Glutamatergic neuron (in vitro differentiated cells): ENCODE measurements around the gene CXXC5. TPM values are rescaled to one million over a fixed set of nuclear protein-coding genes. Genes with fewer than 3 reads are reported as not detected.
"Not testable (repeated sequence)": the region's sequence is repeated elsewhere in the genome, so short reads cannot be mapped to it uniquely, and the experiment has no call there.

Experiments used
- DNase-seq: peaks from one replicate; pipeline ENCODE4 v3.0.0; 2022
- H3K27ac Mint-ChIP-seq: one replicate; pipeline ENCODE4 v1.8.0; 2020; ENCODE audit warnings: mild to moderate bottlenecking, mixed read lengths, inconsistent platforms; ENCODE audit not compliant: unreplicated experiment
- H3K27me3 Mint-ChIP-seq: one replicate; pipeline ENCODE4 v1.8.0; 2020; ENCODE audit warnings: mild to moderate bottlenecking, moderate library complexity, mixed read lengths, inconsistent platforms; ENCODE audit not compliant: unreplicated experiment
- H3K36me3 Mint-ChIP-seq: one replicate; pipeline ENCODE4 v1.8.0; 2020; ENCODE audit warnings: mild to moderate bottlenecking, mixed read lengths, inconsistent platforms; ENCODE audit not compliant: unreplicated experiment
- H3K4me1 Mint-ChIP-seq: one replicate; pipeline ENCODE4 v1.8.0; 2020; ENCODE audit warnings: mild to moderate bottlenecking, low read depth, mixed read lengths, inconsistent platforms; ENCODE audit not compliant: unreplicated experiment
- H3K4me3 Mint-ChIP-seq: one replicate; pipeline ENCODE4 v1.8.0; 2020; ENCODE audit warnings: mild to moderate bottlenecking, mixed read lengths, inconsistent platforms; ENCODE audit not compliant: unreplicated experiment
- H3K9me3 Mint-ChIP-seq: one replicate; pipeline ENCODE4 v1.8.0; 2020; ENCODE audit warnings: mild to moderate bottlenecking, moderate library complexity, mixed read lengths, inconsistent platforms; ENCODE audit not compliant: unreplicated experiment
- total RNA-seq: library from RNA; stranded (reverse); fragmentation: NEBNext Ultra II Directional; extraction: Animal tissue kit (Norgen Biotek cat#: 25700); gene quantifications from one replicate; pipeline ENCODE4 v1.2.1, GENCODE V29; 2021; ENCODE audit not compliant: unreplicated experiment
- TF ChIP-seq, protein P1 (sequence below): fragments of 200-600 bp; sonication (generic); IDR thresholded peaks from one replicate; pipeline ENCODE4 v1.5.0; 2021; ENCODE audit not compliant: partially characterized antibody, unreplicated experiment

Gene CXXC5
- total RNA-seq, 1 donor from 2014 or later = 130 TPM

DNA sequence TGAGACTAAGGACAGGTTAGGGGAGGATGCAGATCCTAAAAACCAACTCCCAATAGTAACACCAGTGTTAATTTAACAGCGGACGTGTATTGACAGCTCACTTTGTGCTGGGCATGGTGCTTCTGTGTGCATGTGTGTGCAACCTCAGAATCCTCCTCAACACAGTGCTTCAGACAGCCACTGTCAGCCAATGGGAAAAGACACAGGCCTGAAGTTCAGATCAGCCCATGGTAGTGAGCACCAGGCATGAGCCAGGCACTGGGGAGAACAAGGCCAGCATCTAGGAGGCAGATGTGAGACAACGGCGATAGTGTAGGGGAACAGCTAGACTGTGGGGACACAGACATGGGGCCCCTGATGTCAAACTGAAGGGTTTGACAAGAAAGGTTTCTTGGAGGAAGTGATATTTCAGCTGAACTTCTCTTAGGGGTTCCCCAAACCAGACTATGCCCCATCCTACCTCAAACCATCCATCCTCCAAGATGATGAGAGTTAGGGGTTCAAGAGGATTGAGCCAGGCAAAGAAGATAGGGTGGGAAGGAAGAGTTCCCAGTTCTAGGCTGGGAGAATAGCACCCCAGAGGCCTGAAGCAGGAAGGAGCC is 75.9 kb downstream of the CXXC5 start:
- no peak for DNase-seq
- no peaks in the 10 kb centered on the region for H3K4me1 Mint-ChIP-seq
- no peak overlapping the region for H3K4me3 Mint-ChIP-seq
- H3K36me3 Mint-ChIP-seq = peaks cover 4% of the 10 kb centered on the region
- H3K27ac Mint-ChIP-seq = no peak overlapping the region
- peaks cover 2% of the 10 kb centered on the region for H3K27me3 Mint-ChIP-seq
- TF ChIP-seq, protein P1, sequence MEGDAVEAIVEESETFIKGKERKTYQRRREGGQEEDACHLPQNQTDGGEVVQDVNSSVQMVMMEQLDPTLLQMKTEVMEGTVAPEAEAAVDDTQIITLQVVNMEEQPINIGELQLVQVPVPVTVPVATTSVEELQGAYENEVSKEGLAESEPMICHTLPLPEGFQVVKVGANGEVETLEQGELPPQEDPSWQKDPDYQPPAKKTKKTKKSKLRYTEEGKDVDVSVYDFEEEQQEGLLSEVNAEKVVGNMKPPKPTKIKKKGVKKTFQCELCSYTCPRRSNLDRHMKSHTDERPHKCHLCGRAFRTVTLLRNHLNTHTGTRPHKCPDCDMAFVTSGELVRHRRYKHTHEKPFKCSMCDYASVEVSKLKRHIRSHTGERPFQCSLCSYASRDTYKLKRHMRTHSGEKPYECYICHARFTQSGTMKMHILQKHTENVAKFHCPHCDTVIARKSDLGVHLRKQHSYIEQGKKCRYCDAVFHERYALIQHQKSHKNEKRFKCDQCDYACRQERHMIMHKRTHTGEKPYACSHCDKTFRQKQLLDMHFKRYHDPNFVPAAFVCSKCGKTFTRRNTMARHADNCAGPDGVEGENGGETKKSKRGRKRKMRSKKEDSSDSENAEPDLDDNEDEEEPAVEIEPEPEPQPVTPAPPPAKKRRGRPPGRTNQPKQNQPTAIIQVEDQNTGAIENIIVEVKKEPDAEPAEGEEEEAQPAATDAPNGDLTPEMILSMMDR = no peak
- peaks cover 3% of the 10 kb centered on the region for H3K9me3 Mint-ChIP-seq

DNA sequence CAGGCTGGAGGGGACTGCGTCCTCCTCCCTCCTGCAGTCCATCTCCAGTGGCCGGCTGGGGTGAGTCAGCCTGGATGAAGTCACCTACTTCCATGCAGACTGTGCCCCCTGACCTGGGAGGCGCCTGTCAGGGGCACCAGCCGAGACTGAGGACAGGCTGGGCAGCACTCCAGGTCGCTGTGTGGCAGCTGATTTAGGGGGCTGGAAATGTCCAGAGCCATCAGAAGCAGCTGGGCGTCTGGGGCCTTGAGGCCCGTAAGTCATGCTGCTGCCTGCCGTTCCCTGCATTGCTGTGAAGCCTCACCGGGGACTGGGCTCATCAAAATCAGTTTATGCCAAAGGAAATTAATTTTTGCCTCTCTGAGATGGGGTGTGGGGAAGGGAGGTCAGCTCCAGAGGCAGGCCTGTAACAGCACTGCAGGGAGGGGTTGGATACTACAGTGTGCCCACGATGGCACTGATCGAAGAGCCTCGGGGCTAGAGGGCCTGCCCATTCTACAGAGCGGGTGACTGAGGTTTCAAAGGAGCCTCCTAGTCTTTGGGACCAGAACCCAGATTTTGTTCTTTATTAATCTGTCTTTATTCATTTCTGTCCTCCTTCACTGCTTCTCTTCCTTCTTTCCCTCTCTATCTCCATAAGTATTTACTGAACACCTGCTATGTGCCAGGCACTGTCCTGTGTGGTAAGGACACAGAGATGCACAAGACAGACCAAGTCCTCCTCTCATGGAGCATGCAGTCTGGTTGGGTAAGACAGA is 77.1 kb downstream of the CXXC5 start:
- Mint-ChIP-seq H3K27me3 (peaks cover 2% of the 10 kb centered on the region), H3K4me1 (no peaks in the 10 kb centered on the region), H3K27ac (no peak overlapping the region), H3K4me3 (no peak overlapping the region), H3K9me3 (no peaks in the 10 kb centered on the region), H3K36me3 (no peaks in the 10 kb centered on the region)
- DNase-seq = peak; percentile 24
- TF ChIP-seq, protein P1 = no peak

DNA sequence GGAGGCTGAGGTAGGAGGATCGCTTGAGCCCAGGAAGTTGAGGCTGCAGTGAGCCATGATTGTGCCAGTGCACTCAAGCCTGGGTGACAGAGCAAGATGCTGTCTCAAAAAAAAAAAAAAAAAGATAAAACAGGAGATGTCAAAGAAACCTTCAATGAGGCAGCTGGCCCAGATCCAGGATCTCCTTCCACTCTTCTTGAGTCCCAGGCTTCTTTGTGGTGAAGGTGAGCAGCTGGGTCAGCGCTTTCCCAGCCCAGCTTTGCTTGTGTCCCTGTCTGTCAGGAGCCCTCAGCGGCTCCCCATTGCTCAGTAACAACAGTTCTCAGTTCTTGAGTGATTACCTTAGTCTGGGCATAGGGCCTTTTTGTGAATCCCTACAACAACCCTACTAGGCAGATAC is 78.1 kb downstream of the CXXC5 start:
- no peak for DNase-seq
- no peak overlapping the region for H3K4me3 Mint-ChIP-seq
- no peaks in the 10 kb centered on the region for H3K36me3 Mint-ChIP-seq
- peaks cover 1% of the 10 kb centered on the region for H3K4me1 Mint-ChIP-seq
- peaks cover 2% of the 10 kb centered on the region for H3K27me3 Mint-ChIP-seq
- TF ChIP-seq, protein P1 = no peak
- no peak overlapping the region for H3K27ac Mint-ChIP-seq
- no peaks in the 10 kb centered on the region for H3K9me3 Mint-ChIP-seq

- H3K4me3 Mint-ChIP-seq, H3K27me3 Mint-ChIP-seq, DNase-seq, H3K4me1 Mint-ChIP-seq, H3K27ac Mint-ChIP-seq, H3K36me3 Mint-ChIP-seq, H3K9me3 Mint-ChIP-seq: not testable (repeated sequence)
Measured at GRCh38 chr5:139727615-139728014, 79.5 kb downstream of the CXXC5 start.

DNA sequence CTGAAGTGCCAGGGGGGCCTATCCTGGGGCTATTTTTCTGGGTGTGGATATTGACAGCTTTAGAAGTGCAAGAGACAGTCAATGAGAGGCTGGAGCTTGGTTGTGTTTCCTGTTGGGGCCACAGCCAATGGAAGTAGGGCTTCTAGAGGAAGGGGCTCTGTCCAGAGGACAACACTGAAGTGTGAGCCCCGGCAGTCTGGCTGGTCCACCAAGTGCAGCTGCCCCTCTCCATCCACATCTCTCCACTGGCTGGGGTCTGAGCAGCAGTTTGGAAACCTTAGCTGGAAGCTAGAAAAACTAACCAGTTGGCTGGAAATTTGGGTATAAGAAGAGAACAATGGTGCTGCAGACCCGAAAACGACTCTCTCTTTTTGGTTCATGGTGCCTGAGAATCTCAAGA is 83.1 kb downstream of the CXXC5 start:
- H3K27ac Mint-ChIP-seq = no peak overlapping the region

More for the DNA sequence above, 83.1 kb downstream of the CXXC5 start:
- Mint-ChIP-seq H3K27me3 (no peaks in the 10 kb centered on the region), H3K4me1 (peaks cover 6% of the 10 kb centered on the region), H3K9me3 (no peaks in the 10 kb centered on the region), H3K36me3 (no peaks in the 10 kb centered on the region), H3K4me3 (no peak overlapping the region)
- DNase-seq = no peak
- TF ChIP-seq, protein P1 = no peak
